Measurements from ENCODE around the gene MICU1.

GRCh38 chr10:72477463-72477862, 148.4 kb downstream of the MICU1 start:
- TF ChIP-seq TBL1XR1 (IDR thresholded peaks at IDR 0.05; ENCODE audit: low read depth, low read length), result no peak
- TF ChIP-seq POLR2A (IDR thresholded peaks at IDR 0.05; ENCODE audit: low read depth, low read length), result no peak
- no peak for TF ChIP-seq BCL3 (IDR thresholded peaks at IDR 0.05; ENCODE audit: borderline replicate concordance, insufficient read depth, low read depth, low read length, poor library complexity, severe bottlenecking)
- TF ChIP-seq SPI1 (IDR thresholded peaks at IDR 0.05; ENCODE audit: borderline replicate concordance, insufficient read depth, low read depth, low read length), result no peak
- no peak for TF ChIP-seq FOXM1 (IDR thresholded peaks at IDR 0.05; ENCODE audit: low read depth, low read length)
- no peak for TF ChIP-seq MEF2A (IDR thresholded peaks at IDR 0.05; ENCODE audit: insufficient read depth, low read depth, low read length)
- no peak for TF ChIP-seq RBBP5 (conservative IDR thresholded peaks at IDR 0.05)
- no peak for TF ChIP-seq NR2F1 (conservative IDR thresholded peaks at IDR 0.05)
- TF ChIP-seq SIN3A (IDR thresholded peaks at IDR 0.05; ENCODE audit: low read depth, low read length), result no peak

Measured in GM12878 (cell line).